A549 (cell line): ENCODE results near the gene HRK. TPM values are rescaled to one million over a fixed set of nuclear protein-coding genes. Genes with fewer than 3 reads are reported as not detected.
"Not testable (repeated sequence)": the region's sequence is repeated elsewhere in the genome, so short reads cannot be mapped to it uniquely, and the experiment has no call there.

Experiments
- ATAC-seq, 2 experiments: fragments of 200-7000 bp in 1 of 2; fragments of >200 bp in 1 of 2; cut with Nextera tagmentation in 1 of 2; cut with Tn5 transposase in 1 of 2; 3 replicates each; pipeline versions ENCODE4 v1.8.0 to v1.9.1; 2018 to 2020; ENCODE audit warnings: mild to moderate bottlenecking in 1 of 2, moderate library complexity in 1 of 2
- CTCF ChIA-PET: fragments of 300-600 bp; sonication (Branson Sonifier 250); formaldehyde crosslinking; extraction: SDS; loops from one replicate; lab custom pipeline; 2021; ENCODE audit warnings: antibody characterized with exemption, inconsistent platforms; lab: Yijun Ruan, JAX
- POLR2A ChIA-PET: fragments of 350-600 bp; formaldehyde crosslinking; extraction: SDS; loops from one replicate; lab custom pipeline; 2021; ENCODE audit warnings: antibody characterized with exemption, inconsistent platforms; lab: Yijun Ruan, JAX
- DNase-seq, 2 experiments: peaks; one replicate each; pipeline versions ENCODE4 v3.0.0 to v3.0.0-alpha.2; 2011 to 2016; ENCODE audit warnings: low read depth in 1 of 2, low spot score in 1 of 2
- FAIRE-seq: peaks from 2 replicates; lab custom pipeline; 2011; peaks lifted over from hg19 to GRCh38; lab: Jason Lieb, UNC
- H3K27ac ChIP-seq, 2 experiments: fragments of >200 bp; sonication (Bioruptor Twin); formaldehyde crosslinking; 3 replicates each; pipeline ENCODE4 v1.5.1; 2016 to 2017
- H3K4me1 ChIP-seq: fragments of >200 bp; sonication (Bioruptor Twin); formaldehyde crosslinking; 3 replicates; pipeline ENCODE4 v1.6.1; 2016
- H3K4me2 ChIP-seq: fragments of >200 bp; sonication (Bioruptor Twin); formaldehyde crosslinking; 3 replicates; pipeline ENCODE4 v1.6.1; 2016
- H3K4me3 ChIP-seq: fragments of >200 bp; sonication (Bioruptor Twin); formaldehyde crosslinking; 3 replicates; pipeline ENCODE4 v1.5.1; 2016
- H3K9me3 ChIP-seq: fragments of >200 bp; sonication (Bioruptor Twin); formaldehyde crosslinking; 3 replicates; pipeline ENCODE4 v1.6.1; 2016
- CBX8 ChIP-seq: fragments of 200-600 bp; sonication (generic); IDR thresholded peaks from 2 replicates; pipeline ENCODE4 v1.6.1; 2016
- CEBPB ChIP-seq, 2 experiments: fragments of >200 bp in 1 of 2; sonication (Bioruptor Twin) in 1 of 2; formaldehyde crosslinking in 1 of 2; IDR thresholded peaks; 2 replicates each; pipeline ENCODE4 v1.6.1; 2012 to 2016
- CTCF ChIP-seq: fragments of >200 bp; sonication (Bioruptor Twin); formaldehyde crosslinking; IDR thresholded peaks from 3 replicates; pipeline ENCODE4 v1.5.1; 2016
- EHMT2 ChIP-seq: fragments of 200-600 bp; sonication (generic); IDR thresholded peaks from 2 replicates; pipeline ENCODE4 v1.6.1; 2016; ENCODE audit warnings: antibody characterized with exemption, low read depth, mild to moderate bottlenecking, moderate library complexity
- HDAC2 ChIP-seq: fragments of 200-600 bp; sonication (generic); IDR thresholded peaks from 2 replicates; pipeline ENCODE4 v1.6.1; 2016
- JUN ChIP-seq, 2 experiments: fragments of >200 bp; sonication (Bioruptor Twin); formaldehyde crosslinking; IDR thresholded peaks; 2 replicates in 1 of 2; 3 replicates in 1 of 2; pipeline ENCODE4 v1.6.1; 2016 to 2017
- KDM1A ChIP-seq: fragments of 200-600 bp; sonication (generic); IDR thresholded peaks from 2 replicates; pipeline ENCODE4 v1.6.1; 2016; ENCODE audit warnings: low read depth, mild to moderate bottlenecking
- NPAS2 ChIP-seq: fragments of 250-450 bp; sonication (Bioruptor Pico); IDR thresholded peaks from 2 replicates; pipeline ENCODE4 v1.8.0; 2022; ENCODE audit warnings: mild to moderate bottlenecking, moderate library complexity, borderline replicate concordance
- PBX3 ChIP-seq: IDR thresholded peaks from 2 replicates; pipeline ENCODE4 v1.6.1; 2012
- PHF8 ChIP-seq: fragments of 200-600 bp; sonication (generic); IDR thresholded peaks from 2 replicates; pipeline ENCODE4 v1.6.1; 2016; ENCODE audit warnings: low read depth, mild to moderate bottlenecking, antibody characterized with exemption, moderate library complexity, borderline replicate concordance
- POLR2AphosphoS2 ChIP-seq: conservative IDR thresholded peaks from 2 replicates; pipeline ENCODE4 v1.6.1; 2012; ENCODE audit warnings: low read length, improper control_type of control experiment, inconsistent platforms
- RFX5 ChIP-seq: fragments of 450-650 bp; IDR thresholded peaks from 2 replicates; pipeline ENCODE4 v1.7.1; 2014; ENCODE audit warnings: antibody characterized with exemption, mild to moderate bottlenecking, moderate library complexity
- ZSCAN20 ChIP-seq: fragments of 250-450 bp; sonication (Bioruptor Pico); IDR thresholded peaks from 2 replicates; pipeline ENCODE4 v1.8.0; 2022; ENCODE audit warnings: mild to moderate bottlenecking, moderate library complexity
- WGBS: methylation state at CpG from one replicate; pipeline ENCODE4 v1.1.6; 2017; ENCODE audit errors: missing lambda C conversion rate; 5-methylcytosine and 5-hydroxymethylcytosine counted together
- polyA plus RNA-seq, 4 experiments: library from polyadenylated mRNA; depleted of rRNA in 3 of 4; stranded (reverse); fragments of >200 nt; fragmentation: RNase III in 1 of 4; extraction: RNeasy Plus Mini Kit Qiagen cat#74134 plus additional on column Dnase treatment in 1 of 4; gene quantifications; 2 replicates in 3 of 4; 3 replicates in 1 of 4; pipeline ENCODE4 v1.2.3, GENCODE V29; 2011 to 2017

Gene HRK
- polyA plus RNA-seq, 2 of the 4 experiments (the other 2 are of a cell fraction), result 0.13 to 0.34 TPM

GRCh38 chr12:116818341-116818856 lies 62.8 kb downstream of the HRK start:
- DNase-seq (no peak), ATAC-seq (no peak)
- peak overlapping the region; percentile 89 to 91 for H3K27ac ChIP-seq
- ChIA-PET POLR2A (interaction anchor here (1.4 kb wide), 1 partner anchor 63 kb away, joined by 3 read pairs; the partner anchor contains the start of gene HRK), CTCF (no interaction called here)
- H3K4me1 ChIP-seq, result peaks cover 12% of the 10 kb centered on the region
- H3K4me2 ChIP-seq, result peak overlapping the region; percentile 69
- WGBS, result 79% methylated on average over 11 of the region's 11 CpGs
- no peaks in the 10 kb centered on the region for H3K9me3 ChIP-seq
- H3K4me3 ChIP-seq, result peak overlapping the region; percentile 70
- TF ChIP-seq CBX8, result no peak
- no peak for TF ChIP-seq RFX5
- TF ChIP-seq EHMT2, result no peak
- no peak for TF ChIP-seq CTCF
- no peak for TF ChIP-seq KDM1A
- TF ChIP-seq ZSCAN20 (CRISPR knock-in tag), result no peak
- TF ChIP-seq POLR2AphosphoS2, result no peak
- TF ChIP-seq, all 56 proteins: peak for 0
- no peak for FAIRE-seq

GRCh38 chr12:116814766-116815165 lies 66.5 kb downstream of the HRK start:
- not testable (repeated sequence) for FAIRE-seq

GRCh38 chr12:116813271-116814041 lies 67.8 kb downstream of the HRK start:
- no peak for DNase-seq
- no peak for FAIRE-seq
- CTCF ChIA-PET, result no interaction called here
- WGBS, result 78% methylated on average over 7 of the region's 7 CpGs
- no peaks in the 10 kb centered on the region for H3K9me3 ChIP-seq
- ATAC-seq, result no peak
- H3K4me1 ChIP-seq, result peaks cover 10% of the 10 kb centered on the region
- H3K27ac ChIP-seq, result no peak overlapping the region
- POLR2A ChIA-PET, result no interaction called here
- TF ChIP-seq PBX3, result no peak
- TF ChIP-seq ZSCAN20 (CRISPR knock-in tag), result no peak
- TF ChIP-seq CEBPB (IDR thresholded peaks at IDR 0.05), result no peak
- TF ChIP-seq HDAC2, result no peak
- no peak for TF ChIP-seq PHF8
- TF ChIP-seq JUN (IDR thresholded peaks at IDR 0.05), result no peak
- TF ChIP-seq RFX5, result no peak
- TF ChIP-seq, all 56 proteins: peak for 0
- H3K4me2 ChIP-seq, result no peak overlapping the region; the same call in 2 of the 3 replicates
- H3K4me3 ChIP-seq, result no peak overlapping the region

More at GRCh38 chr12:116814766-116815165, 66.5 kb downstream of the HRK start:
- CTCF ChIA-PET, H3K9me3 ChIP-seq, ATAC-seq, H3K4me2 ChIP-seq, H3K27ac ChIP-seq, DNase-seq, H3K4me3 ChIP-seq: not testable (repeated sequence)
- POLR2A ChIA-PET, result interaction anchor here (1.1 kb wide), 1 partner anchor 8 kb away, joined by 3 read pairs; no protein-coding TSS in a partner anchor
- H3K4me1 ChIP-seq, result peaks cover 11% of the 10 kb centered on the region
- 81% methylated on average over 10 of the region's 10 CpGs for WGBS

GRCh38 chr12:116812238-116812637 lies 69.0 kb downstream of the HRK start:
- CTCF ChIA-PET, result interaction anchor here (1.0 kb wide), 1 partner anchor 13 kb away, joined by 3 read pairs; no protein-coding TSS in a partner anchor
- ATAC-seq (no peak; a peak in 1 of 6 replicates), FAIRE-seq (no peak), DNase-seq (no peak)
- 94% methylated on average over 10 of the region's 10 CpGs for WGBS
- no peak overlapping the region for H3K4me2 ChIP-seq
- no peak overlapping the region for H3K27ac ChIP-seq
- TF ChIP-seq PHF8, result no peak
- TF ChIP-seq NPAS2 (CRISPR knock-in tag), result no peak
- no peaks in the 10 kb centered on the region for H3K9me3 ChIP-seq
- H3K4me1 ChIP-seq, result peaks cover 5% of the 10 kb centered on the region; the same call in 1 of the 3 replicates
- H3K4me3 ChIP-seq, result no peak overlapping the region
- POLR2A ChIA-PET, result no interaction called here
